GM19468 (cell line): Measurements from ENCODE around the gene EFCAB12.
"Not testable (repeated sequence)": the region's sequence is repeated elsewhere in the genome, so short reads cannot be mapped to it uniquely, and the experiment has no call there.

ENCODE experiments used
- ATAC-seq: cut with Tn5 transposase; IDR thresholded peaks from one replicate; pipeline ENCODE4 v1.9.1; 2021; ENCODE audit warnings: mild to moderate bottlenecking, moderate library complexity, moderate number of reproducible peaks; ENCODE audit not compliant: unreplicated experiment; ENCODE audit errors: extremely low read depth

The EFCAB12 gene

DNA sequence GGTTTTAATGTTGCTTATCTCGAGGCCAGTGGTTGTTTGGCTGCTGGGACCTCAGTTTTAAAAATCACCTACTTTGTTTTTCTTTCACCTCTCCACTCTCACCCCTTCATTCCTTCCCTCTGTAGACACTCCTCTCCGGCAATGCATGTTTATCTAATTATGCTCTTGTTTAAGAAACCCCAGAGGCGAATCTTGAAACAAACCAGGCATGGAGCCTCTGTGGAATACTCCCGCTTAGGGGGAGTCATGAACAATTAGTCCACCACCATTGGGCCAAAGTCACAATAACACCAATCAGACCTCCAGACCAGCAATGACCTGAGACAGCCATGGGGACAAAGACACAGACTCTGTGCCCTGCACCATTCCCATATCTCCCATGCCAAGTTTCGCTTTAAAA lies 53.3 kb downstream of the EFCAB12 start:
- no peak for ATAC-seq

DNA sequence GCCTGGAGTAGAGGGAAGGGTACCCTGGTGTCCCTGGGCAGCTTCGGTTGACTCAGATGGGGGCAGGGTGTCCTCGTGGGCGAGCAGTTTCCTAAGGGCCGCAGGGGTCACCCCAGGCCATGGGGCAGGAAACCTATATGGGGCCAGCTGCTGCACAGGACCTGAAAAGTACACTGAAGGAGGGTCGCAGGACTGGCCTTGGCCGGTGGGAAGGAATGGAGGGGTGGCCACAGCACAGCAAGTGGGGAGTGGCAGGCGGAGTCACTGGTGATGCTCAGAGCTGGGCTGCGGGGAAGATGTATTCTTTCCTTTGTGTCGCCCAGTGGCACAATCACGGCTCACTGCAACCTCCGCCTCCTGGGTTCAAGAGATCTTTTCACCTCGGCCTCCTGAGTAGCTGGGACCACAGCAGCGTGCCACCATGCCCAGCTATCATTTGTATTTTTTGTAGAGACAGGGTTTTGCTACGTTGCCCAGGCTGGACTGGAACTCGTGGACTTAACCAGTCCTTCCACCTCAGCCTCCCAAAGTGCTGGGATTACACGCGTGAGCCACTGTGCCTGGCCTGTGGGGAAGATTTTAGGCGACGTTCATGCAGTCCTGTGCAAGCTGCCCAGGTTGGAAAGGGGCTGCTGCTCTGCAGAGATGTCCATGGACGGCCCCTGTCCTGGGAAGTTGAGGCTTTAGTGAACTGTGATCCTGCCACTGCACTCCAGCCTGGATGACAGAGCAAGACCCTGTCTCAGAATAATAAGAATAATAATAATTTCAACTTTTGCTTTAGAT lies 57.2 kb downstream of the EFCAB12 start:
- no peak for ATAC-seq

GRCh38 chr3:129370248-129370964 lies 58.0 kb downstream of the EFCAB12 start:
- no peak for ATAC-seq

DNA sequence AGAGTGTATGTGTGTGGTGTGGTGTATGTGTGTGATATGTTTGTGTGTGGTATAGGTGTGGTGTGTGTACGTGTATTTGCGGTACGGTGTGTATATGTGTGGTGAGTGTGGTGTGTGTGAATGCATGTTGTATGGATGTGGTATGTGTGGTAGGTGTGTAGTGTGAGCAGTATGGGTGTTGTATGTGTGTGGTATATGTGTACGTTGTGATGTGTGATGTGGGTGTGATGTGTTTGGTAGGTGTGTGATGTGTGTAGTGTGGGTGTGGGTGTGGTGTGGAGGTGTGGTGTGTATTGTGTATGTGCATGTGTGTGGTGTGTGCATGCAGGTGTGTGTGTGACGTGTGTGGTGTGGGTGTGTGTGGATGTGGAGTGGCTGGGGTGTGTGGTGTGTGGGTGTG lies 58.7 kb downstream of the EFCAB12 start:
- ATAC-seq, result no peak

DNA sequence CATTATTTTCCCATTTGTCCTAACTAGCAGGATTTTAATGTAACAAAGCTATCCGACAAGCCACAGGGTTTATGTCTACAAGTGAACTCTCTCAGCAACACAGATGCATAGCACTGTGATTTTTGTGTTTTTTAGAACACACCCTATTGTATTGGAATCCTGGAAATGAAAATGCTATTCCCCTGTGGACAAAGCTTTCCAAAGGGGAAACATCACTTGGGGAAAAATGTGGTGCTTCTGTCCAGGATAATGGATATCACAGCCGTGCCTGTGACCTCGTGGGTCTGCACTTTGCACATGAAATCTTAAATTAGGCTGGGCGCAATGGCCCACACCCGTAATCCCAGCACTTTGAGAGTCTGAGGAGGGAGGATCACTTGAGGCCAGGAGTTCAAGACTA lies 60.6 kb downstream of the EFCAB12 start:
- no peak for ATAC-seq

DNA sequence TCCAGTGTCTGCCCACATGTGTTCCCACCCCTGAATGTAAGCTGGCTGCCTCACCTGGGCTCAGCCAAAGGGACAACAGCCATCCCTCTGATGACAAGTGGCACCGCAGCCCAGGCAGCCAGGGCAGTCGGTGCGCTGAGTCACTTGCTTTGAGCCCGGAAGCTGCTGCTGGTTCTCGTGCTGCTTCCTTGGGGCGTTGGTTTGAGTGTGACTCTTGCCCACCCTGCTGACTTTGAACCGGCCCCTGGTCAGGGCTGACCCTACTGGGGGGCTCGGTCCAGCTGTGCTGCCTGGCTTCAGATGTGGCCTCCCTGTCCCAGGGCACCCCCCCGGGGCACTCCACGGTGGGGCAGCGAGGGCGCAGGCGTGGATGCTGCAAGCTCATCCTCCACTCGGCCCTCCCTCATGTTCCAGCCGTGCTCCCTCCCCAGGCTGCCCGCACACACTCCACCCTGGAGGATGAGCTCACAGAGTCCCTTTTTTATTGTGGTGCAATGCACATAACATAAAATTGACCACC lies 62.1 kb downstream of the EFCAB12 start:
- no peak for ATAC-seq

DNA sequence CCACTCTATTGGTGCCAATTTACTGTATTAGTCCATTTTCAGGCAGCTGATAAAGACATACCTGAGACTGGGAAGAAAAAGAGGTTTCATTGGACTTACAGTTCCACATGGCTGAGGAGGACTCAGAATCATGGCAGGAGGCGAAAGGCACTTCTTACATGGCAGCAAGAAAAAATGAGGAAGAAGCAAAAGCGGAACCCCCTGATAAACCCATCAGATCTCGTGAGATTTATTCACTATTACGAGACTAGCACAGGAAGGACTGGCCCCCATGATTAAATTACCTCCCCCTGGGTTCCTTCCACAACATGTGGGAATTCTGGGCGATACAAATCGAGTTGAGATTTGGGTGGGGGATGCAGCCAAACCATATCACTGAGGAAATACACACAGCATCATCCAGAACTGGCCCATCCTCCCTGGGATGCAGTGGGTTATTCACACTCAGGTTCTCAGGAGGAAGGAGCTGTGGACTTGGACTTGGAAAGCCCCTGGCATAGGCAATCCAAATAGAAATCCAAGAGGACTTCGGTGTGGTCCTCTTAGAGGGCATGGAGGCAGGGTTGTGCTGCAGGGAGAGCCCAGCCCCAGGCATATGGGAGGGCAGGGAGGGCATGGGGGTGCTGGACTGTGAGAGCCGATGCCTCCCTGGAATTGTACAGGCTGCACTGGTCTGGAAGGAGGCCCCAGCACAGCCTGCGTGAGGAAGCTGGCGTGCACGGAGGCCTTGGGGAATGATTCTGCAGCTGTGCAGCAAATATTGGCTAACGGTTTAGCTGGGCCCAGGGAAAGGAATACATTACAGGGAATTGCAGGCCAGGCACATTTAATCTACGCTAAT lies 62.9 kb downstream of the EFCAB12 start:
- no peak for ATAC-seq

GRCh38 chr3:129364811-129365210 lies 63.6 kb downstream of the EFCAB12 start:
- not testable (repeated sequence) for ATAC-seq

DNA sequence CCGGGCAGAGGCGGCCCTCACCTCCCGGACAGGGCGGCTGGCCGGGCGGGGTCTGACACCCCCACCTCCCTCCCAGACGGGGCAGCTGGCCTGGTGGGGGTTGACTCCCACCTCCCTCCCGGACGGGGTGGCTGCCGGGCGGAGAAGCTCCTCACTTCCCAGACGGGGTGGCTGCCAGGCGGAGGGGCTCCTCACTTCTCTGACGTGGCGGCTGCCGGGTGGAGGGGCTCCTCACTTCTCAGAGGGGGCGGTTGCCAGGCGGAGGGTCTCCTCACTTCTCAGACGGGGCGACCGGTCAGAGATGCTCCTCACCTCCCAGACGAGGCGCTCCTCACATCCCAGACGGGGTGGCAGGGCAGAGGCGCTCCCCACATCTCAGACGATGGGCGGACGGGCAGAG lies 65.1 kb downstream of the EFCAB12 start:
- ATAC-seq, result not testable (repeated sequence)

DNA sequence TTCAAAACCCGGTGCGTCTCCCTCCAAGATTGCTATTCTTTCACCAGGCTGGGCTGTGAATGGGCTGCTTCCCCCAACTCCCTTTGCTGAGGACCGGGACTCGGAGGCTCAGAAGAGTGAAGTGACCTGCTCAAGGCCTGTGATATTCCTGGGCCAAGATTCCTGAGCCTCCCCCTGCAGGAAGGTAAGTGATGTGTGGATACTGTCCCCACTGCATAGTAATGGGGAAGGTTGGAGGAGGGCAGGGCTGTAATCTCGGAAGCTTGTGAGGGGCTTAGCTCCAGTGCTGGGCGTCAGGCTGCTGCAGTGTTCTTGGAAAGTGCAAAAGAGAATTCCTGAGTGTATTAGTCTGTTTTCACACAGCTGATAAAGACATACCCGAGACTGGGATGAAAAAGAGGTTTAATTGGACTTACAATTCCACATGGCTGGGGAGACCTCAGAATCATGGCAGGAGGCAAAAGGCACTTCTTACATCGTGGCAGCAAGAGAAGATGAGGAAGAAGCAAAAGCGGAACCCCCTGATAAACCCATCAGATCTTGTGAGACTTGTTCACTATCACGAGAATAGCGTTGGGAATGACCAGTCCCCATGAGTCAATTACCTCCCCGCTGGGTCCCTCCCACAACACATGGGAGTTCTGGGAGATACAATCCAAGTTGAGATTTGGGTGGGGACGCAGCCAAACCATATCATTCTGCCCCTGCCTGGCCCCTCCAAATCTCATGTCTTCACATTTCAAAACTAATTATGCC lies 67.6 kb downstream of the EFCAB12 start:
- no peak for ATAC-seq

DNA sequence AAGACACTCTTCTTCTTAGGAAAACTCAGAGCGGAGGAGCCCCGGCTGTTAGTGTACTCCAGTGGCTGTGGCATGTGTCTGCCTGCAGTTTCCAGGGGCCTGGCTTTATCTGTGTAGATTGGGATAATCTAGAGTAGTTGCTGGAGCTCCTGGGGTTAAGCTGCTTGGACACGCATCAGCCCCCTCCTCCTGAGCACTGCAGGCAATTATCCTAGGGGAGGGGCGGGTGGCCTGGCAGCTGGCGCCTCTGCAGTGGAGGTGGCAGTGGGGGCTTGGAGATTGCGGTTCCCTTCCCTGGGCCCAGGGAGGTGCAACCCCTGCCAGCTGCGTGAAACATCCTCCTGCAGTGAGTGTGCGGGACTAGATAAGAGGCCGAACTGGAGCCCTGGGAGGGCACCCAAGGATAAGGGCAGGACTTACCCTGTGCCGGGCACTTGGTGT lies 68.2 kb downstream of the EFCAB12 start:
- ATAC-seq, result no peak

- ATAC-seq, result no peak
Observed at GRCh38 chr3:129358772-129359371, 69.6 kb downstream of the EFCAB12 start.

- ATAC-seq, result no peak
Observed at GRCh38 chr3:129358177-129358771, 70.2 kb downstream of the EFCAB12 start.

GRCh38 chr3:129357616-129358015 lies 70.8 kb downstream of the EFCAB12 start:
- no peak for ATAC-seq

DNA sequence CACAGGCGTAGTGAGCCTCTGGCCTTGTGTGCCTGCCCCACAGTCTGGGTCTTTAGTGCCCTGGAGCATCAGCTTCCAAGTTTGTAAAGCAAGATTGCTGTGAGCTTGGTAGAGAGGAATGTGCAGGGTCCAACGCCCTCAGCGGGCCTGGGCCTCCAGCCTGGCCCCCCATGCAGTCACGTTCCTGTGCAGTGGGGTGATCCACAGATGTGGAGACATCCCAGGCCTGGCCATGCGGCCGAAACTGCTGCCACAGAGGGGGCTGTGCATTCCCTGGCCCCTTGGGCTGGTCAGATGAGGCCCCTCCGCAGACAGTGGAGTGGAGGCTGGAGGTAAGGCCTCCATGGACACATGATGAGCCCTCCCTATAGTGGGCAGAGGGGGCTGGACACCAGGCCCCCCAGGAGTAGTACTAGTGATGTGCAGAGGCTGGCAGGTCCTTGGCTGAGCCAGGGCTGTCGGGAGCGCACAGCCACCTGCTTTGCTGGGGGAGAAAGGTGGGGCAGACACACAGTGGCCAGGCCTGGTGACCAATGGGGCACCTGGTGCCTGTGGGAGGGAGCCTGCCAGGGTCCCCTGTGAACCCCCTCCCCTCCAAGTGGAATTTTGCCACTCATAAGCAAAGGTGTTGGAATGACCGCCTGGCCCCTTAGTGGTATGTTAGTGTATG lies 71.5 kb downstream of the EFCAB12 start:
- no peak for ATAC-seq

- no peak for ATAC-seq
Observed at GRCh38 chr3:129353589-129353941, 74.9 kb downstream of the EFCAB12 start.

DNA sequence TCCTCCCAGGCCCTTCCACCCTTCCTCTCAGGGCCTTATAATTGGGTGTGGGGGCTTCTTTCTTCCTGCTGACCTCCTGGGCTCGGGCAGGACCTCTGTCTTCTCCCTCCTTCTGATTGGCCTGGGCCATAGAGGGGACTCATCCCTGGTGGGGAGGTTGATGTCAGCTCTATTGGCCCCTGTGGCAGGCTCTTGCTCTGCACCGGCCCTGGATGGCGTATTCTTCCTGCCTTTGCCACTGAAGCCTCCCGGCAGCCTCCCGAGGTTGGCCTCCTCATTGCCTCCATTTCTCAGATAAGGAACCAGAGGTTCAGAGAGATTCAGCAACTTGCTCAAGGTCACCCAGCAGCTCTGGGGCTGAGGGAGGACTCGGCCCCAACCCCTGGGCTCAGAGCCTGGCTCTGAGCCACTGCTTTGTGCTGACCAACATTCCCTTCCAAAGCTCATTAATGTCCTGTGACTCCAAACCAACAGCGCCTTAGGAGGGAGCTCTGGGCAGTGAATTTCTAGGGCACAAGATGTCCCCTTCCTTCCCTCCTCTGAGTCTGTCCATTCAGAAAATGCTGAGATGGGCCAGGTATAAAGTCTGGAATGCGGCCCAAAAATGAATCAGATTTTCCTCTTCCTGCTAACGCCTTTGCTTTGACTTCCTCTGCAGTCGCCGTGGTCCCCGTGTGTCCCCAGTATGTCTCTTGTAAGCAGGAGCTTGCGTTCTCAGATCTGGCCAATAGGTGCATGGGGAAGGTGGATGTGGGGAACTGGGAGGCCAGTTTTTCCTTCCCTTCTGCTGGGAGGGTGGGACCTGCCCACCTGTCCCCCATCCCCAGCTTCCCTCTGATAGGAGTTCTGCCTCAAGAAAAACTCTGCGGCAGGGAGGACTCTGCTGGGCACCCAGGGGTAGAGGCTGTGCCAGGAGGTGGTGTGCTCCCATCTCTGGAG lies 75.5 kb downstream of the EFCAB12 start:
- ATAC-seq, result no peak

- ATAC-seq, result no peak
Observed at GRCh38 chr3:129352045-129352444, 76.4 kb downstream of the EFCAB12 start.
